Urothelium cell line (cell line): ENCODE measurements around the gene CHPF.

Source experiments
- DNase-seq: peaks from one replicate; pipeline ENCODE4 v3.0.0; 2011; ENCODE audit warnings: low spot score, mixed read lengths
- FAIRE-seq: peaks from 2 replicates; lab custom pipeline; 2011; peaks lifted over from hg19 to GRCh38; lab: Jason Lieb, UNC

Gene CHPF

GRCh38 chr2:219499555-219499954 lies 44.1 kb downstream of the CHPF start:
- FAIRE-seq = no peak
- DNase-seq = no peak

- DNase-seq (no peak), FAIRE-seq (no peak)
These were observed 44.6 kb downstream of the CHPF start for GRCh38 chr2:219499058-219499307.

- FAIRE-seq = peak; percentile 48
- DNase-seq = peak; percentile 96
These were observed 45.1 kb downstream of the CHPF start, which contains the start of gene GMPPA for GRCh38 chr2:219498280-219499057. Gene GMPPA (plus strand): TSS chr2:219498891. CDS start chr2:219499976, 1,085 bp downstream.

- FAIRE-seq = peak; percentile 44
These were observed 45.9 kb downstream of the CHPF start for GRCh38 chr2:219497495-219498279.

GRCh38 chr2:219496825-219497494 lies 46.6 kb downstream of the CHPF start:
- FAIRE-seq = no peak
- DNase-seq = no peak

More at GRCh38 chr2:219497495-219498279, 45.9 kb downstream of the CHPF start:
- peak; percentile 80 for DNase-seq

- FAIRE-seq (no peak), DNase-seq (no peak)
These were observed 47.3 kb downstream of the CHPF start for GRCh38 chr2:219496247-219496824.

- peak; percentile 71 for DNase-seq
These were observed 48.0 kb downstream of the CHPF start for GRCh38 chr2:219495531-219496122.

GRCh38 chr2:219494952-219495530 lies 48.6 kb downstream of the CHPF start:
- FAIRE-seq = no peak

More at GRCh38 chr2:219495531-219496122, 48.0 kb downstream of the CHPF start:
- no peak for FAIRE-seq

GRCh38 chr2:219493086-219493485 lies 50.5 kb downstream of the CHPF start:
- no peak for FAIRE-seq
- DNase-seq = no peak

More at GRCh38 chr2:219494952-219495530, 48.6 kb downstream of the CHPF start:
- DNase-seq = no peak

GRCh38 chr2:219492575-219492974 lies 51.0 kb downstream of the CHPF start:
- FAIRE-seq (no peak), DNase-seq (no peak)

GRCh38 chr2:219491278-219491963 lies 52.2 kb downstream of the CHPF start:
- FAIRE-seq = no peak
- no peak for DNase-seq

GRCh38 chr2:219490600-219491130 lies 52.9 kb downstream of the CHPF start:
- DNase-seq = no peak
- FAIRE-seq = no peak

GRCh38 chr2:219490186-219490585 lies 53.4 kb downstream of the CHPF start:
- no peak for FAIRE-seq

GRCh38 chr2:219489315-219489714 lies 54.3 kb downstream of the CHPF start:
- FAIRE-seq = no peak
- no peak for DNase-seq

More at GRCh38 chr2:219490186-219490585, 53.4 kb downstream of the CHPF start:
- no peak for DNase-seq
